Colonic mucosa (tissue), 4 donors: ENCODE measurements around the gene ADGRG1. TPM values are rescaled to one million over a fixed set of nuclear protein-coding genes. Genes with fewer than 3 reads are reported as not detected.

Source experiments
- DNase-seq: peaks from one replicate; pipeline ENCODE4 v3.0.0-alpha.2; 2020
- H3K27ac ChIP-seq: fragments of 200-600 bp; one replicate; pipeline ENCODE4 v1.8.0; 2021
- H3K27me3 ChIP-seq: fragments of 200-600 bp; one replicate; pipeline ENCODE4 v1.8.0; 2021
- H3K36me3 ChIP-seq: fragments of 200-600 bp; one replicate; pipeline ENCODE4 v1.8.0; 2021
- H3K4me1 ChIP-seq: fragments of 200-600 bp; one replicate; pipeline ENCODE4 v1.8.0; 2021; ENCODE audit warnings: mild to moderate bottlenecking
- H3K4me3 ChIP-seq: fragments of 200-600 bp; one replicate; pipeline ENCODE4 v1.8.0; 2021
- H3K9ac ChIP-seq, 2 donors: one replicate each; pipeline ENCODE4 v1.7.0; 2013; ENCODE audit warnings: control low read depth in 2 of 2, low read depth in 2 of 2, low read length in 2 of 2
- H3K9me3 ChIP-seq: fragments of 200-600 bp; one replicate; pipeline ENCODE4 v1.8.0; 2021
- intact Hi-C: fragments of 100-400 bp; cut with DNase I; formaldehyde crosslinking; loops from one replicate; pipeline ENCODE4 v1.14.1; 2022
- total RNA-seq, 2 donors: library from RNA; stranded (reverse); fragmentation: NEBNext Ultra II Directional in 1 of 2; extraction: Animal tissue kit (Norgen Biotek cat#: 25700) in 1 of 2; gene quantifications; one replicate each; pipeline ENCODE4 v1.2.1, GENCODE V29; 2021
- TF ChIP-seq, protein P1 (sequence below): fragments of 200-600 bp; IDR thresholded peaks from one replicate; pipeline ENCODE4 v1.8.0; 2022; ENCODE audit warnings: antibody characterized with exemption, mild to moderate bottlenecking
- donor health status: healthy.
- donor health status: DM: no; HTN: no; CAD: no.
- donor health status: DM: no; HTN: no; CAD: no.

The ADGRG1 gene
- total RNA-seq, 2 donors from 2014 or later = 68.9 to 126 TPM

GRCh38 chr16:57643147-57643874, 14.9 kb downstream of the ADGRG1 start:
- Histone ChIP-seq H3K4me1 (no peaks in the 10 kb centered on the region), H3K4me3 (no peak overlapping the region), H3K27ac (no peak overlapping the region), H3K9me3 (no peaks in the 10 kb centered on the region), H3K9ac (no peak overlapping the region), H3K36me3 (no peaks in the 10 kb centered on the region), H3K27me3 (no peaks in the 10 kb centered on the region)
- intact Hi-C loops = no loop called here
- no peak for DNase-seq
- TF ChIP-seq, protein P1, sequence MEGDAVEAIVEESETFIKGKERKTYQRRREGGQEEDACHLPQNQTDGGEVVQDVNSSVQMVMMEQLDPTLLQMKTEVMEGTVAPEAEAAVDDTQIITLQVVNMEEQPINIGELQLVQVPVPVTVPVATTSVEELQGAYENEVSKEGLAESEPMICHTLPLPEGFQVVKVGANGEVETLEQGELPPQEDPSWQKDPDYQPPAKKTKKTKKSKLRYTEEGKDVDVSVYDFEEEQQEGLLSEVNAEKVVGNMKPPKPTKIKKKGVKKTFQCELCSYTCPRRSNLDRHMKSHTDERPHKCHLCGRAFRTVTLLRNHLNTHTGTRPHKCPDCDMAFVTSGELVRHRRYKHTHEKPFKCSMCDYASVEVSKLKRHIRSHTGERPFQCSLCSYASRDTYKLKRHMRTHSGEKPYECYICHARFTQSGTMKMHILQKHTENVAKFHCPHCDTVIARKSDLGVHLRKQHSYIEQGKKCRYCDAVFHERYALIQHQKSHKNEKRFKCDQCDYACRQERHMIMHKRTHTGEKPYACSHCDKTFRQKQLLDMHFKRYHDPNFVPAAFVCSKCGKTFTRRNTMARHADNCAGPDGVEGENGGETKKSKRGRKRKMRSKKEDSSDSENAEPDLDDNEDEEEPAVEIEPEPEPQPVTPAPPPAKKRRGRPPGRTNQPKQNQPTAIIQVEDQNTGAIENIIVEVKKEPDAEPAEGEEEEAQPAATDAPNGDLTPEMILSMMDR = no peak

DNA sequence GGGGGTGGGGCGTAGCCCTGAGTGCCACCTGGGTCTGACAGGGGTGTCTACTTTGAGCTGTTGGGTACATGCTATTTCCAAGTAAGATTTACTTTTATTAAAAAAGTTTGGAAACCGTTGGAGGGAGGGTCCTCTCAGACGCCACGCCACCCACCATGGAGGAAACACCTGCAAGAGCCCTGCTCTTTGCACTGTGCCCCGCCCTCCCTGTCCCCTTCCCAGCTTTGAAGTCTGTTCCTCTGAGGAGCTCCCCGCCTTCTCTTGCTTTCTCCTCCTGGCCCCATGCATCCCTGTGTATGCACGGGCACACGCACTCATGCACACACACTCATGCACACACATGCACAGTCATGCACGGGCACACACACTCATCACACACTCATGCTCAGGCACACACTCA, 15.5 kb downstream of the ADGRG1 start:
- DNase-seq = no peak
- no peaks in the 10 kb centered on the region for H3K27me3 ChIP-seq
- no peak overlapping the region for H3K27ac ChIP-seq
- H3K9ac ChIP-seq = no peak overlapping the region
- H3K9me3 ChIP-seq = no peaks in the 10 kb centered on the region
- intact Hi-C loops = no loop called here
- TF ChIP-seq, protein P1 = no peak
- H3K4me1 ChIP-seq = no peaks in the 10 kb centered on the region
- H3K4me3 ChIP-seq = no peak overlapping the region
- no peaks in the 10 kb centered on the region for H3K36me3 ChIP-seq

DNA sequence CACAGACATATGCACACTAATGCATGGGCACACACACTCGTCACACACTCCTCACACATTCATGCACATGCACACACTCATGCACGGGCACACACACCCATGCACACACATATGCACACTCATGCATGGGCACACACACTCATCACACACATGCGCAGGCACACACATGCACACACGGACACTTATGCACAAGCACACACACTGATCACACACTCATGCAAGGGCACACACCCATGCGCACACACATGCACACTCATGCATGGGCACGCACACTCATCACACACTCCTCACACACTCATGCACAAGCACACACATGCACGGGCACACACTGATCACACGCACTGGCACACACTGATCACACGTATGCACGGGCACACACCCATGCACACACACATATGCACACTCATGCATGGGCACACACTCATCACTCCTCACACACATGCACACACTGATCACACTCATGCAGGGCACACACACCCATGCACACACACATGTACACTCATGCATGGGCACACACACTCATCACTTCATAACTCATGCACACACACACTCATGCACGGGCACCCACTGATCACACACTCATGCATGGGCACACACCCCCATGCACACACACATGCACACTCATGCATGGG, 16.1 kb downstream of the ADGRG1 start:
- TF ChIP-seq, protein P1 = no peak
- intact Hi-C loops = no loop called here
- Histone ChIP-seq H3K9me3 (no peaks in the 10 kb centered on the region), H3K36me3 (no peaks in the 10 kb centered on the region), H3K9ac (no peak overlapping the region), H3K27me3 (no peaks in the 10 kb centered on the region), H3K27ac (no peak overlapping the region), H3K4me1 (no peaks in the 10 kb centered on the region), H3K4me3 (no peak overlapping the region)
- no peak for DNase-seq

DNA sequence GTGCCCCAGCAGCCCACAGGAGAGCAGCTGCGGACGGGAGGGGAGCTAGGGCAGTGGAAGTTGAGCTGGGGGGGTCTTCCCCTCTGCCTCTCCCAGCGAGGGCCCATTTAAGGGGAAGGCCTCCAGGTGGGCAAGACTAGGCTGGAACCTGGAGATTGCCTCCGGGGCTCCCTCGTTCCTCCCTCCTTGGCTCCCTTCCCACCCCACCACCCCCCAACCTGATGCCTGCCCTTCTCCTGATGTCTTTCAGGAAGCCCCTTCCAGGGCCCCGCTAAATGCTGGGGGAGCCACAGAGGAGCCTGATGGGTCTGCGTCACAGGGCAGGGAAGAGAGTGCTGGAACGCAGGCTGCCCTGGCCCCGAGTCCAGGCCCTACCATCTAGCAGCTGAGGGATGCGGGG, 16.7 kb downstream of the ADGRG1 start:
- H3K27ac ChIP-seq = no peak overlapping the region
- intact Hi-C loops = no loop called here
- H3K4me1 ChIP-seq = no peaks in the 10 kb centered on the region
- H3K36me3 ChIP-seq = no peaks in the 10 kb centered on the region
- no peak for DNase-seq
- H3K9ac ChIP-seq = no peak overlapping the region
- no peaks in the 10 kb centered on the region for H3K9me3 ChIP-seq
- H3K27me3 ChIP-seq = no peaks in the 10 kb centered on the region
- no peak overlapping the region for H3K4me3 ChIP-seq
- TF ChIP-seq, protein P1 = no peak

GRCh38 chr16:57645691-57646387, 17.4 kb downstream of the ADGRG1 start:
- Histone ChIP-seq H3K36me3 (no peaks in the 10 kb centered on the region), H3K27ac (no peak overlapping the region), H3K4me3 (no peak overlapping the region), H3K4me1 (no peaks in the 10 kb centered on the region), H3K9me3 (no peaks in the 10 kb centered on the region), H3K9ac (no peak overlapping the region), H3K27me3 (no peaks in the 10 kb centered on the region)
- intact Hi-C loops = no loop called here
- TF ChIP-seq, protein P1 = no peak
- no peak for DNase-seq
